Neuron (in vitro differentiated cells): ENCODE measurements around the gene YARS2.

ENCODE experiments used
- H2AFZ ChIP-seq: one replicate; pipeline ENCODE4 v1.6.1; 2013; ENCODE audit warnings: low read depth, mild to moderate bottlenecking, inconsistent platforms, low read length, moderate library complexity
- H3K27me3 ChIP-seq: one replicate; pipeline ENCODE4 v1.6.1; 2013; ENCODE audit warnings: low read length; ENCODE audit not compliant: insufficient read depth
- H3K36me3 ChIP-seq: one replicate; pipeline ENCODE4 v1.6.1; 2013; ENCODE audit warnings: low read length; ENCODE audit not compliant: insufficient read depth
- H3K4me1 ChIP-seq: one replicate; pipeline ENCODE4 v1.6.1; 2013; ENCODE audit warnings: low read length; ENCODE audit not compliant: insufficient read depth
- H3K4me3 ChIP-seq: 2 replicates; pipeline ENCODE4 v1.5.1; 2013; ENCODE audit warnings: mild to moderate bottlenecking, low read length, moderate library complexity
- H3K9me3 ChIP-seq: one replicate; pipeline ENCODE4 v1.6.1; 2013; ENCODE audit warnings: low read length

The YARS2 gene

GRCh38 chr12:32697445-32697844 lies 58.3 kb downstream of the YARS2 start:
- Histone ChIP-seq H3K4me1 (no peaks in the 10 kb centered on the region), H3K36me3 (peaks cover 3% of the 10 kb centered on the region), H3K4me3 (no peak overlapping the region), H3K27me3 (no peaks in the 10 kb centered on the region), H2AFZ (no peak overlapping the region), H3K9me3 (peaks cover 11% of the 10 kb centered on the region)
